SK-MEL-5 (cell line): ENCODE measurements around the gene NFKBIB. TPM values are rescaled to one million over a fixed set of nuclear protein-coding genes. Genes with fewer than 3 reads are reported as not detected.

Source experiments
- DNase-seq: peaks from one replicate; pipeline ENCODE4 v3.0.0-alpha.2; 2016; ENCODE audit warnings: low read depth, low spot score
- in situ Hi-C: cut with HindIII; loops from 2 replicates; pipeline ENCODE4 v1.10.0; 2016; ENCODE audit warnings: low sequenced_read_pairs, high pct_unique_total_duplicates, low pct_unique_long_range_greater_than_20kb
- total RNA-seq: library from RNA; depleted of rRNA; stranded (reverse); fragments of >200 nt; shearing (Covaris generic); gene quantifications from 2 replicates; pipeline ENCODE4 v1.2.3, GENCODE V29; 2014

The NFKBIB gene
- total RNA-seq, 1 experiment from 2014 or later: 16.8 TPM

DNA sequence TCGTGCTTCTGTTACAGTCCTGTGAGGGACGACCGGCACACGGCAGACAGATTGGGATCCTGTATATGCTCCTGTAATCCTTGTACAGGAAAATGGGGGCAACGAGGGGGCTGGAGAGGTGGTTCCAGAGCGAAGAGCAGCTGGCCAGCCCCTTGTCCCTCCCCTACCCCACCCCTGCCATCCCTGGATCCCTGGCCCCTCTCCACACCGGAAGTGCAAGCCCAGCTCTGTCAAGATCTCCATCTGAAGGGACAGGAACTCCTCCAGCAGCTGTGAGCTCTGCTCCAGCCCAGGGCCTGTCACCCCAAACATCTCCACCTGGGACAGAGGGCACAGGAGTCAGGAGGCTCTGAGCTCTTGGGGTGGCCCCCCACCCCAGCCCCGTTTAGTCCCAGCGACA lies 17.7 kb downstream of the NFKBIB start:
- DNase-seq: no peak
- in situ Hi-C loops: no loop called here

DNA sequence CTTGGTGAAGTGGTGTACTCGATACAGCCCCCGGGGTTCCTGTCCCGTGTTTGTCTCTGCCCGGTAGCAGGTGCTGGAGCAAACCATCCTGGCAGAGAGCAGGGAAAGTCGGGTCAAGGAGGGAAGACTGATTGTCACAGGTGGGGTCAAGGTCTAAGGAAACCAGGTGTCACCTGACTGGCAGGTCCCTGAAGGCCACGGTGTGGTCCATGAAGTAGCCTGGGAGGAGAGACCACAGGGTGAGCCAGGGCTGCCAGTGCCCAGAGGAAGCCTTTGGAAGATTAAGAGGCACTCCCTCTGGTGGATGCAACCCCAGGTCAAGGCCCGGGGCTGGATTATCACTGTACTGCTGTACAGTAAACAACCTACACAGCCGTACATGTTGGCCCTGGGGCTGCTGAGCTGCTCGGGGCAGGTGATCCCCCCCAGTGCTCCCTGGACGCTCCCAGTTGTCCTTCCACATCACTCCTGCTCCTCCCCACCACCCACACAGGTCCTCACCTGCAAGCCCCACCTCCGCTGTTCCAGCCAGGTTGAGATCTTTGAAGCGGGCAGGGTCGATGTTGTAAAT lies 18.2 kb downstream of the NFKBIB start:
- DNase-seq: peak; percentile 34
- in situ Hi-C loops: no loop called here

DNA sequence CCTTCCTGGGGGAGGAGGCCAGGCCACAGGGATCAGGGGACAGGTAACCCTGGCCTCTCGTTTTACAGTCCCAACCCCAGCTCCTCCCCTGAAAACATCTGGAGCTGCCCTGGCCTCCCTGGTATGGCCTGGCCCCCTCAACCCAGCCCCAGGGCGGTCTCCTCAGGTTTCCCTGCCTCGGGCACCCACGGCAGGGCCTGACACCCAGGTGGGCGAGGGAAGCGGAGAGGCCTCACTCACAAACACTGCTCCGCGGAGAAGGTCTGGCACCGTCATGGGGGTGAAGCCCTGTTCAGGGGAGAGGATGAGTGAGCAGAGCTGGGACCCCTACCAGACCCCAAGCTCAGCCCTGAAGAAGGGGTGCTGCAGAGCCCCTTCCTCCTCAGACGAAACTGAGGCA lies 18.8 kb downstream of the NFKBIB start:
- no peak for DNase-seq
- in situ Hi-C loops: no loop called here

DNA sequence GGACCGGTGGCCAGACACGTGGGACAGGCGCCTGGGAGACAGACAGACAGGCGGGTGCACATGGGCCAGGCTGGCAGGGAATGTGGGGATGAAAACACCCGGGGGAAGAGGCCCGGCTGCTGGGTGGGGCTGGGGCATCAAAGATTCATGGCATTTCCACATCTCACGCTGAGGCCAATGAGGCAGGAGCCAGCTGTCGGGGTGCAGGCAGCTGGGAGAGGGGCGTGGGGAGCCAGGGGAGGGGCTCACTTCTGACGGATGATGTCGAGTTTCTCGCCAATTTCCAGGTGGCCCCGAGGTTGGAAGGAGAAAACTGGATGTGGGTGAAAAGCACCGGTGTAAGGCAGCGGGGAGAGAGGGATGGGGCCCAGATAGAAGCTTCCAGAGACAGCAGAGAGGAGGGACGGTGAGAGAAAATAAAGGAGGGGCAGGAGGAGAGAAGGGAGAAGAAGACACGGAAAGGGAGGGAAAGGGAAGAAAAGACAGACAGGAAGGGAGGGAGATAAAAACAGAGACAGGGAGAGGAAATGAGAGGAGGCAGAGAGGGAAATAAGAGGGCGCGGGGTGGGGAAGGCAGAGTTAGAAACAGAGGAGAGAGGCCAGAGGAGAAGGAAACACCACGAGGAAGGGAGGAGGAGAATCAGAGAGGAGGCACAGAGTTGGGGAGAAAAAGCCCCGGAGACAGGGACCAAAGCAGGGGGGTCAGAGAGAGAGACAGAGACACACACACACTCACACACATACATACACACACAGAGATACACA lies 20.2 kb downstream of the NFKBIB start:
- in situ Hi-C loops: no loop called here
- no peak for DNase-seq

DNA sequence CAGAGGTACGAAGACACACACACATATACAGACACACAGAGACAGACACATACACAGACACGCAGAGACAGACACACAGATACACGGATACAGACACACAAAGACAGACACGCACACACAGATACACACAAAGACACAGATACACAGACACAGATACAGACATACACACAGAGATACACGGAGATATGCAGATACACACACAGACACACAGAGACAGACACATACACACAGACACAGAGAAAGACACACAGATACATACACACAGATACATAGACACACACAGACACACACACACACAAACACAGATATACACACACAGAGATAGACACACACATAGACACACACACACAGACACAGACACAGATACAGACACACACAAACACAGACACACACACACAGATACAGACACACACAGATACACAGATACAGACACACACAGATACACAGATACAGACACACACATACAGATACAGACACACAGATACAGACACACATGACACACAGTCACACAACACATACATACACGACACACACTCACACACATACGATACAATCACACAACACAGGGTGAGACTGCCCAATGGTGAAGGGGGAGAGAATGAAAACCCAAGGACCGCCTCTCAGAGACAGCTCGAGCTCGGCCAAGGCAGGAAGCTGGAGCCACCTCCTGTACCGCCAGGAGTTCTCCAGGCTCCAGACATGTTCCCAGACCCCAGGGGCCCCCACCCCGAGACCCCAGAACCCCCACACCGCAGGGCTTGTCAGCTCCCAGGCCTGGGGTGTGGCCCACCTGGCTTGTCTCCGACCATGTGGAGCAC lies 21.0 kb downstream of the NFKBIB start:
- in situ Hi-C loops: no loop called here
- DNase-seq: no peak

DNA sequence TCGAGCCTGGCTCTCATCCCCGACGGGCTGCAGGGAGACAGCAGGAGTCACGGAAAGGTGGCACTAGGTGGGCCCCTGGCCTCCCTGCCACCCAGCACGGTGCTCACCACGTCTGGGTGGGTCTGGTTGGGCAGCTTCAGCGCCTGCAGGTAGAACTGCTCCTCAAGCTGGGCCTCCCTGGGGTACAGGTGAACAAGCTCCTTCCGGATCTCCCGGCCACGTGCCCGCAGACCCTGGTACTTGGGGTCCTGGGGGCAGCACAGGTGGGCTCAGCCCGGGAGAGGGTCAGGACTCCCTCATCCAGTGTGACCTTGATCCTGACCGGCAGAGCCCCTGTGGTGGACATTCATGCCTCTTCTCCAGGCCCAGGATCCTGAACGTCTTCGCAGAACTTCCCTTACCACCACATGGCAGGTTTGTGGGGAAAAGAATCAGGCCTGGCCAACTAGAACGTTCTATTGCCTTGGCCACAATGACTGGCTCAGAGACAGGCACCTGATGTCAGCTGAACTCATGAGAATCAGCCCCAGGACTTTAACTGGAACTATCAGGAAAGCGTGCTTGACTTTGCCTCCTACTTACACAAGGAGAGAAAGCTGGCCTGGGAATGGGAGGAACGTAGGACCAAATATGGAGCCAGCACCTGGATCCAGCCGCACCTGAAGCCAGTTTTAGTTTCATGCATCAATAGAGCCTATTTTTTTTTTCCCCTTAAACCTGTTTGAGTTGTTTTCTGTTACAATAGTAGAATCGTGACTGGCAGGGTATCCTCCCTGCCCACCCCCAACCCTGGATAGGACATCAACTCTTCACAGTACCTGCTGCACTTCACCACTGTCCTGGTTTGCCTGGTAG lies 21.9 kb downstream of the NFKBIB start:
- DNase-seq: no peak
- in situ Hi-C loops: no loop called here

DNA sequence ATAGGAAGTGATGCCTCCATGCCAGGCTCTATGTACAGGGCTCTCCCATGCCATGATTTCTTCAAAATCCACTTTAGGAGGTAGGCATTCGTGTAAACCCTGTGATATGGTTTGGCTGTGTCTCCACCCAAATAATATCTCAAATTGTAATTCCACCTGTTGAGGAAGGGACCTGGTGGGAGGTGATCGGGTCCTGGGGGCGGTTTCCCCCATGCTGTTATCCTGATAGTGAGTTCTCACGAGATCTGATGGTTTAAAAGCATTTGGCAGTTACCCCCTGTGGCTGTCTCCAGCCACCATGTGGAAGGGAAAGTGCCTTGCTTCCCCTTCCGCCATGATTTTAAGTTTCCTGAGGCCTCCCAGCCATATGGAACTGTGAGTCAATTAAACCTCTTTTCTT lies 22.7 kb downstream of the NFKBIB start:
- DNase-seq: no peak
- in situ Hi-C loops: no loop called here

DNA sequence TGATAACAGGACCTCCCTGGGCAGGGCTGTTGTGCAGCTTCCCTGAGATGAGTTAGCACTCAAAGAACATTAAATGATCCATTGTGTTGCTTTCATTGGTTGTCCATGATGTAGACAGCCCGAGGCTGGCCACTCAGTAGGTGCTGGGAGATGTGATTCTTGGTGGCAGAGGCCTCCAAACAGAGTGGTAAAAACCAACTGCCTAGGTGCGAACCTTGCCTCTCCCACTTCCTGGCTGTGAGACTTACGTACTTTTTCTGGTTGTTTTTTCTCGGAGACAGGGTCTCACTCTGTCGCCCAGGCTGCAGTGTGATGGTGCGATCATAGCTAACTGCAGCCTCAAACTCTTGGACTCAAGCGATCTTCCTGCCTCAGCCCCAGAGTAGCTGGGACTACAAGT lies 24.6 kb downstream of the NFKBIB start:
- in situ Hi-C loops: no loop called here
- DNase-seq: no peak

DNA sequence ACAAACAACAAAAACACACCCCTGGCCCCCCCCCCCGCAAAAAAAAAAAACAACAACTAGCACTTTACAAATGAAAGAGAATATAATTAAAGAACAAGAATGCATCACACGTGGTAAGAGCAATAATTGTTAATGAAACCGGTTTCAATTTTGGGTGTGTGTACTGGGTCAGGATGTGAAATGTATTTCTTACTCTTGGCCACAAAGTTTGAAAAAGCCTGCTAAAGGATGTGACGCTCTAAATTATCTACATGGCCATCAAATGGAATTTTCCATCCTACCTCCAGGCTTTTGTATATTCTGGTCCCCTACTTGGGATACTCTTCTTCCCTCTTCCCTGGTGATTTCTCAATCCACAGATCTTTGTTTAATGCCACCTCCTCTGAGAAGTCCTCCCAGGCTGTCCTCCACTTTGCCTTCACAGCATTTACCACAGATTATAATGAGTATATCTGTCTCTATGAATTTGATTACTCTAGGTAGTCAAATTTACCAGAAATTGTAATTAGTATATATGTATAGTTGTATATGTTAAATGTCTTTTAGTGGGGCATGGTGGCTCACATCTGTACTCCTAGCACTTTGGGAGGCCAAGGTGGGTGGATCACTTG lies 28.7 kb downstream of the NFKBIB start:
- in situ Hi-C loops: no loop called here
- no peak for DNase-seq

DNA sequence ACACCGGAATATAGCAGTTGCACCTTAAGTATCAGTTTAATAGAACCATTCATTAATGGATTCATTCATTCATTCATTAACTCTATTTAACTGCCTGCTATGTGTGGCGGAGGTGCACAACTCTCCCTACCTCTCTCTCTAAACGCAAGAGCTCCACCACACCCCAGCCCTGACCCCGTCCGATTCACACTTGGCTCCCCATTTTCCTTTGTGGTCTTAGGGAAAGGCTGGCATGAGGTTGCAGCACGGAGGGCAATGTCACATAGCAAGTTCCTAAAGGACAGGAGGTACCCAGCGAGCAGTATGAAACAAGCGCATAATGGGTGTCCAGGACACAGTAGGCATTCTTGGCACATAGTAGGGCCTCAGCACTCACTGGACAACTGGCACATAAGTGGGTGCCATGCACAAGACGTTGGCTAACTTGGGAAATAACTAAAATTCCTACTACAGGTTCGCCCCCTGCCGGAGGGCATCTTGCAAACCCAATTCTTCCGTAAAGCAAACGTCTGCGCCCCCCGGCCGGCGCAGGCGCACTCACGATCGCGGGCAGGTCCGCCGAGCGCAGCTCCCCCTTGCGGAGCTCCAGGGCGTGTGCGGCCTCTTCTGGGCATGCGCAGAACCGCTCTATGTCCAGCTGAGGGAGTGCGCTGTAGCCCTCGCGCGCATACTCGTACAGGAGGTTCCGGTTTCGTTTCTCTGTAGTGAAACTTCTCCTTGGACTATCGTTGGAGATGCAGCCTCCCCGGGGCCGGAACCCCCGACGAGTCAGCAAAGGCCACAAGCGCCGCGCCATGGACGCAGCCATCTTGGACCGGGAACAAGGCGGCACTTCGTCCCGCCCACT lies 30.4 kb downstream of the NFKBIB start, which contains the start of gene SARS2:
SARS2 (minus strand) TSS at position 835 of the 847 bp plus-strand sequence; CDS start at position 808, 27 bp downstream.
- peak; percentile 91 for DNase-seq
- in situ Hi-C loops: no loop called here

DNA sequence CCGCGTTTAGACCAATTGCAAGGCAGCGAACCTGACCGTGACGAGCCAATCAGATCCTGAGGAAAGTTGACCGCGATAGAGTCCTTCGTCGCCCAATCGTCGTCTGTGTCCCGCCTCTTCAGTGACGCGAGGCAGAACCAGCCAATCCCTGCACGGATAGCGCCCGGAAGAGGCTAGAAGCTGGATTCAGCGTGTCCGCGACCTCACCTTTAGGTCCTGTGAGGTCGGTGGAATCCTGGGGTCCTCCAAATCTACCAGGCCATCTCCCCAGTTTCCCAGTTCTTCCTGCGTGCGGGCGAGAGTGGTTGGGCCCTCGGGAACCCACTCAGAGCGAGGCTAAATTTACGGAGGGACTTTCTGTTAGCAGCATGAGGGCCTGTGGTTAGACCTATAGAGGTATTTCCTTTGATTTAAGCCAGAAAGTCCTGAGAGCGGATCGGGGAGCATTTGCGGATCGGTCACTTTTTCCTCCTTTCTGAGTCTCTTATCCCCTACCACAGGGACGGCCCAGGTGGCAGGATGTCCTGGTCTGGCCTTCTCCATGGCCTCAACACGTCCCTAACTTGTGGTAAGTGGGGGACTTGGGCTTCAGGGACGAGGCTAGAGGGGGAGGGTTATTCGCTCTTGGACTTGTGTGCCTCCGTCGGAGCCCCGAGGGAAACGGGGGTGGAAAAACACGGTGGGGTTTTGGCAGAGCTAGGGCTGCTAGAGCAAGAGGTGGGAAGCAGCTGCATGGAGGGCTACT lies 31.2 kb downstream of the NFKBIB start, which contains the start of gene MRPS12:
MRPS12 (plus strand) TSS at position 169 of the 745 bp plus-strand sequence; CDS start at position 520, 351 bp downstream.
- in situ Hi-C loops: no loop called here

DNA sequence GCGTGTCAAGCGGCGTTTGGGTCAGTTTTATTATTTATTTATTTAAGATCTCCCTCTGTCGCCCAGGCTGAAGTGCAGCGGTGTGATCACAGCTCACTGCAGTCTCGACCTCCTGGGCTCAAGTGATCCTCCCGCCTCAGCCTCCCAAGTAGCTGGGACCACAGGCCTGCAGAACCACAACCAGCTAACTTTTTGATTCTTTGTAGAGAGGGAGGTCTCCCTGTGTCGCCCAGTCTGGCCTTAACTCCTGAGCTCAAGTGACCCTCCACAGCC lies 31.7 kb downstream of the NFKBIB start:
- no peak for DNase-seq
- in situ Hi-C loops: no loop called here

More for the DNA sequence above, 31.2 kb downstream of the NFKBIB start, which contains the start of gene MRPS12:
- DNase-seq: peak; percentile 99

DNA sequence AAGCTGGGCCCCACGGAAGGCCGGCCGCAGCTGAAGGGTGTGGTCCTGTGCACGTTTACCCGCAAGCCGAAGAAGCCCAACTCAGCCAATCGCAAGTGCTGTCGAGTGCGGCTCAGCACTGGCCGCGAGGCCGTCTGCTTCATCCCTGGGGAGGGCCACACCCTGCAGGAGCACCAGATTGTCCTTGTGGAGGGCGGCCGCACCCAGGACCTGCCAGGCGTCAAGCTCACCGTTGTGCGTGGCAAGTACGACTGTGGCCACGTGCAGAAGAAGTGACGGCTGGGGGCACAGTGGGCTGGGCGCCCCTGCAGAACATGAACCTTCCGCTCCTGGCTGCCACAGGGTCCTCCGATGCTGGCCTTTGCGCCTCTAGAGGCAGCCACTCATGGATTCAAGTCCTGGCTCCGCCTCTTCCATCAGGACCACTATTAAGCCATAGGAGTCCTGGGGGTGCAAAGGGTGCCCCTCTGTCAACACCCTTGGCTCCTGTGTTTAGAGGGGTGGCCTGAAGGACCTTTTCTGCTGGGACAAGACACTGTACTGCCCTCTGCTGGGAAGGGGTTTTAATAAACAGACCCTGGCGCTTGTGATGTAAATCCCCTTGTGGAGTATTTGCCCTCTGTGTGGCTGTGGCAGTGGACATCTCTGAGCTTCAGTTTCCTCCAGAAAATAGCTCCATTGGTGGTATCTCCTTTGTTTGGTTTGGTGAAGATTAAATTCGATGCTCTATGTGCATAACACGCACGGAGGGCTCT lies 32.8 kb downstream of the NFKBIB start:
- peak; percentile 62 for DNase-seq
- in situ Hi-C loops: no loop called here

DNA sequence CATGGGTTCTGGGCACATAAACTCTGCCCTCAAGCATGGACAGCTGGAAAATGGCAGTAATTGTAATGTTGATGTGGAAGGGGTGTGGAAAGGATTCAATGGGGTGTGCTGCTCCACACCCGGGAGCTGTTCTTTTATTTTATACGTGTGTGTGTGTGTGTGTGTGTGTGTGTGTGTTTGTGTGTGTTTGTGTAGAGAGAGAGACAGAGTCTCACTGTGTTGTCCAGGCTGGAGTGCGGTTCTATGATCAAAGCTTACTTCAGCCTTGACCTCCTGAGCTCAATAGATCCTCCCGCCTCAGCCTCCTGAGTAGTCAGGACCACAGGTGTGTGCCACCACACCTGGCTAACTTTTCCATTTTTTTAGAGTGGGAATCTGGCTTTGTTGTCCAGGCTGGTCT lies 33.8 kb downstream of the NFKBIB start:
- in situ Hi-C loops: no loop called here

DNA sequence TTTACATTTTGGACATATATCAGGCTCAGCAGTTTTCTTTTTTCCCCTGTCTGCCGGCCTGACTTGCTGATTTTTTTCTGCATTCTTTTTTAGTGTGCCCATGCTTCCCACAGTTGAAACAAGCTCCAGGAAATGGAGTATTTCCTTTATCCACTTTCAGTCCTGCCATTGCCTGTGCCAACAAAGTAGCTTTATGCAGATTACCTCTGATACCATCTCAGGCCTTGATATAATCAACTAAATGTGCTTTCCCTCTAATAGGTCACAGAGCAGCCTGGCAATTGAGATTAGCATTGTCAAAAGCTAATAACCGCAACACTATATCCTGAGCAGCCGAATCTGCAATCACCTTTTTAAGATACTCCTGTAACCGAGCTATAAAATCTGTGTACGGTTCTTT lies 40.2 kb downstream of the NFKBIB start:
- no peak for DNase-seq
- in situ Hi-C loops: no loop called here

More for the DNA sequence above, 33.8 kb downstream of the NFKBIB start:
- no peak for DNase-seq
